Measurements from ENCODE around the gene CTIF. TPM values are rescaled to one million over a fixed set of nuclear protein-coding genes. Genes with fewer than 3 reads are reported as not detected.

Gene CTIF
- polyA plus RNA-seq, 3 donors, result 0.38 to 8.7 (median 1.2) TPM

GRCh38 chr18:48837676-48838075, 298.8 kb downstream of the CTIF start:
- Histone ChIP-seq H3K9me3 (replicated peaks in 1 of 2; ENCODE audit: control insufficient read depth in 1 of 2, insufficient read depth in 1 of 2, low read length in 2 of 2) (no peaks in the 10 kb centered on the region), H3K36me3 (replicated peaks in 1 of 2; ENCODE audit: control insufficient read depth in 1 of 2, insufficient read depth in 2 of 2, low read length in 2 of 2) (no peaks in the 10 kb centered on the region), H3K27me3 (ENCODE audit: control insufficient read depth in 2 of 2, insufficient read depth in 2 of 2, low read length in 2 of 2) (no peaks in the 10 kb centered on the region), H3K27ac (ENCODE audit: low read depth in 1 of 2, low read length in 2 of 2) (no peak overlapping the region), H4K20me1 (ENCODE audit: insufficient read depth, low read length) (no peaks in the 10 kb centered on the region), H2AFZ (ENCODE audit: insufficient read depth, low read depth, low read length, poor library complexity, severe bottlenecking) (no peak overlapping the region), H3K79me2 (ENCODE audit: insufficient read depth, low read length) (no peaks in the 10 kb centered on the region), H3K4me2 (replicated peaks; ENCODE audit: extremely low read depth, low read length, poor library complexity, severe bottlenecking) (no peak overlapping the region), H3K4me1 (ENCODE audit: control insufficient read depth in 1 of 2, insufficient read depth in 2 of 2, low read length in 2 of 2) (peaks cover 56 to 73% of the 10 kb centered on the region in 2 donors), H3K9ac (ENCODE audit: insufficient read depth, low read length, poor library complexity, severe bottlenecking) (no peak overlapping the region), H3K4me3 (replicated peaks in 1 of 3; ENCODE audit: low read depth in 2 of 3, low read length in 3 of 3) (no peak overlapping the region)
- TF ChIP-seq CTCF (IDR thresholded peaks at IDR 0.05), result no peak
- intact Hi-C loops (cut with micrococcal nuclease), result loop anchor here in 1 of 2 donors (10.0 kb wide), 1 partner anchor 53 kb away; no protein-coding TSS in a partner anchor
- DNase-seq, result no peak
- H3K4me3 Mint-ChIP-seq, result no peak overlapping the region
- peaks cover 0 to 9% (median 5%) of the 10 kb centered on the region in 3 donors for H3K27me3 Mint-ChIP-seq (ENCODE audit: low read depth in 3 of 3)
- no CpG with 5 or more reads among the region's 3 CpGs for WGBS (ENCODE audit: insufficient coverage)
- H3K36me3 Mint-ChIP-seq, result peaks cover 7 to 10% of the 10 kb centered on the region in 2 donors
- H3K4me1 Mint-ChIP-seq, result peaks cover 74% of the 10 kb centered on the region
- peak overlapping the region in 2 of 7 donors; percentile 36 to 50 for H3K27ac Mint-ChIP-seq
- H3K9me3 Mint-ChIP-seq, result peaks cover 0 to 2% (median 0%) of the 10 kb centered on the region in 7 donors

- Mint-ChIP-seq H3K9me3 (no peaks in the 10 kb centered on the region), H3K36me3 (peaks cover 8 to 9% of the 10 kb centered on the region in 2 donors), H3K27ac (peak overlapping the region in 1 of 7 donors; percentile 45), H3K4me1 (peaks cover 68% of the 10 kb centered on the region), H3K4me3 (no peak overlapping the region), H3K27me3 (ENCODE audit: low read depth in 3 of 3) (peaks cover 0 to 9% (median 5%) of the 10 kb centered on the region in 3 donors)
- WGBS (ENCODE audit: insufficient coverage), result 94% methylated on average over 8 of the region's 12 CpGs
- intact Hi-C loops (cut with micrococcal nuclease), result loop anchor here in 1 of 2 donors (10.0 kb wide), 1 partner anchor 53 kb away; no protein-coding TSS in a partner anchor
- DNase-seq, result no peak
- H3K9ac ChIP-seq (ENCODE audit: insufficient read depth, low read length, poor library complexity, severe bottlenecking), result no peak overlapping the region
- H4K20me1 ChIP-seq (ENCODE audit: insufficient read depth, low read length), result no peaks in the 10 kb centered on the region
- H3K4me3 ChIP-seq (replicated peaks in 1 of 3; ENCODE audit: low read depth in 2 of 3, low read length in 3 of 3), result no peak overlapping the region
- H3K4me1 ChIP-seq (ENCODE audit: control insufficient read depth in 1 of 2, insufficient read depth in 2 of 2, low read length in 2 of 2), result peaks cover 50 to 67% of the 10 kb centered on the region in 2 donors
- H2AFZ ChIP-seq (ENCODE audit: insufficient read depth, low read depth, low read length, poor library complexity, severe bottlenecking), result no peak overlapping the region
- no peaks in the 10 kb centered on the region for H3K9me3 ChIP-seq (replicated peaks in 1 of 2; ENCODE audit: control insufficient read depth in 1 of 2, insufficient read depth in 1 of 2, low read length in 2 of 2)
- H3K79me2 ChIP-seq (ENCODE audit: insufficient read depth, low read length), result no peaks in the 10 kb centered on the region
- no peak overlapping the region for H3K4me2 ChIP-seq (replicated peaks; ENCODE audit: extremely low read depth, low read length, poor library complexity, severe bottlenecking)
- no peaks in the 10 kb centered on the region for H3K36me3 ChIP-seq (replicated peaks in 1 of 2; ENCODE audit: control insufficient read depth in 1 of 2, insufficient read depth in 2 of 2, low read length in 2 of 2)
- no peak for TF ChIP-seq CTCF (IDR thresholded peaks at IDR 0.05)
- H3K27ac ChIP-seq (ENCODE audit: low read depth in 1 of 2, low read length in 2 of 2), result no peak overlapping the region
- no peaks in the 10 kb centered on the region for H3K27me3 ChIP-seq (ENCODE audit: control insufficient read depth in 2 of 2, insufficient read depth in 2 of 2, low read length in 2 of 2)
Observed at GRCh38 chr18:48838166-48838775, 299.4 kb downstream of the CTIF start.
